Transverse colon (tissue), 4 donors: ENCODE results near the gene MGAT5. TPM values are rescaled to one million over a fixed set of nuclear protein-coding genes. Genes with fewer than 3 reads are reported as not detected.

ENCODE experiments used
- DNase-seq: peaks from one replicate; pipeline ENCODE4 v3.0.0-alpha.2; 2019
- H3K27ac ChIP-seq, 4 donors: fragments of 200-600 bp; sonication (generic); 2 replicates each; pipeline ENCODE4 v1.5.1; 2016 to 2018; ENCODE audit warnings: inconsistent platforms in 4 of 4
- H3K27me3 ChIP-seq: fragments of 200-600 bp; sonication (generic); 2 replicates; pipeline ENCODE4 v1.5.1; 2017; ENCODE audit warnings: inconsistent platforms
- H3K36me3 ChIP-seq, 4 donors: fragments of 200-600 bp; sonication (generic); 2 replicates each; pipeline ENCODE4 v1.5.1; 2017 to 2019; ENCODE audit warnings: inconsistent platforms in 4 of 4
- H3K4me1 ChIP-seq, 4 donors: fragments of 200-600 bp; sonication (generic); 2 replicates each; pipeline ENCODE4 v1.5.1; 2017 to 2020; ENCODE audit warnings: inconsistent platforms in 4 of 4
- H3K4me3 ChIP-seq, 4 donors: fragments of 200-600 bp; sonication (generic); 1 replicate in 1 of 4; 2 replicates in 3 of 4; pipeline versions ENCODE4 v1.5.1 to v1.6.1; 2017 to 2019; ENCODE audit warnings: inconsistent platforms in 4 of 4
- H3K9me3 ChIP-seq, 2 donors: fragments of 200-600 bp; sonication (generic); 2 replicates each; pipeline ENCODE4 v1.5.1; 2017 to 2019; ENCODE audit warnings: inconsistent platforms in 2 of 2
- EP300 ChIP-seq: sonication (generic); formaldehyde crosslinking; IDR thresholded peaks from one replicate; pipeline ENCODE4 v1.6.1; 2017; ENCODE audit warnings: antibody characterized with exemption, low read depth
- POLR2A ChIP-seq: fragments of 450-650 bp; IDR thresholded peaks from one replicate; pipeline ENCODE4 v1.6.1; 2016; ENCODE audit warnings: antibody characterized with exemption, mild to moderate bottlenecking, moderate library complexity
- POLR2AphosphoS5 ChIP-seq, 3 donors: sonication (generic); formaldehyde crosslinking; IDR thresholded peaks; one replicate each; pipeline ENCODE4 v1.6.1; 2016; ENCODE audit warnings: antibody characterized with exemption in 3 of 3
- WGBS, 2 donors: methylation state at CpG; one replicate each; pipeline ENCODE4 v1.1.5; 2018; ENCODE audit warnings: low coverage in 1 of 2; 5-methylcytosine and 5-hydroxymethylcytosine counted together
- in situ Hi-C, 4 donors: fragments of 200-750 bp; cut with MboI; loops; one replicate each; pipeline versions ENCODE4 v1.15.0 to v1.15.1; 2017; ENCODE audit warnings: low sequenced_read_pairs in 3 of 4, low pct_ligation_motif_present in 1 of 4, low pct_unique_long_range_greater_than_20kb in 1 of 4
- intact Hi-C: fragments of 100-400 bp; cut with DNase I; formaldehyde crosslinking; loops from one replicate; pipeline ENCODE4 v1.15.1; 2023; ENCODE audit warnings: low total_unique reads
- total RNA-seq, 4 donors: library from RNA; depleted of rRNA; stranded (reverse); fragments of >200 nt; gene quantifications; one replicate each; pipeline ENCODE4 v1.1.0, GENCODE V29; 2016
- TF ChIP-seq, protein P1 (sequence below), 5 experiments: fragments of 200-600 bp in 3 of 5; fragments of 450-650 bp in 2 of 5; sonication (generic) in 3 of 5; IDR thresholded peaks; 1 replicate in 2 of 5; 2 replicates in 3 of 5; pipeline ENCODE4 v1.5.1; 2016 to 2017; ENCODE audit warnings: antibody characterized with exemption in 5 of 5, inconsistent platforms in 3 of 5, mild to moderate bottlenecking in 2 of 5, moderate library complexity in 1 of 5

The MGAT5 gene
- total RNA-seq, 4 donors from 2014 or later = 23.6 to 67.6 (median 55.2) TPM

DNA sequence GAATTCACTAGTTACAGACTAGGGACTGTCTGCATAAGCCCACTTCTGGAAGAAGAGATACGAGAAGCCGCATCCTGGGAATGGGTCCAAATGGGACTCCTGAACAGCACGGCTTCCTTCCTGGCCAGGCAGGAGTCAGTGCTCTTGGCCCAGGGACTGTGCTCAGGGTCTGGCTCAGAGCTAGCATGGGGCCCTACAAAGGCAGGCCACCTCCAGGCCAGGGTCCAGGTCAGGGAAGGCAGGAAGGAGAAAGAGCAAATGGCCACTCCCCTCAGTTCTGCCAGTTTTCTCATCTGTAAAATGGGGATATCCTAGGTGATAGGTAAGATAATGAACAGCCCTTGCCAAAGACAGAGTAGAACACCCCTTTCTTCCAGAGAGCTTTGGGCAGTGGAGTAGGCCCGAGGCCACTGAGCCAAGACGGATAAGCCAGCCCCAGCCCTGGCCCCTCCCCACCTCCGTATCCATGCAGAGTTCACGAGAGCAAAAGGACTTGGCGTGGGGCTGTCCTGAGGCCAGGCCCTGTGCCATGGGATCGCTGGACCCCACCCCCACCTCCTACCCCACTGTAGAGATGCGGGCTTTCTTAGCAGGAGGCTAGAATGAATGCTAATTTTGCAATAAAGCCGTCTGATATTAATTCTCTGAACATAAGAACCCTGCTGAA is 190.1 kb downstream of the MGAT5 start:
- H3K27me3 ChIP-seq = no peaks in the 10 kb centered on the region
- H3K27ac ChIP-seq = no peak overlapping the region
- 93 to 100% methylated on average over 2 to 11 of the region's 11 CpGs for WGBS, 2 donors
- DNase-seq = no peak
- H3K36me3 ChIP-seq = no peaks in the 10 kb centered on the region
- no peaks in the 10 kb centered on the region for H3K9me3 ChIP-seq
- intact Hi-C loops = no loop called here
- in situ Hi-C loops = loop anchor here in 1 of 4 donors (25.0 kb wide), 1 partner anchor 557 kb away; no protein-coding TSS in a partner anchor
- no peaks in the 10 kb centered on the region for H3K4me1 ChIP-seq
- no peak overlapping the region for H3K4me3 ChIP-seq
- TF ChIP-seq, protein P1, sequence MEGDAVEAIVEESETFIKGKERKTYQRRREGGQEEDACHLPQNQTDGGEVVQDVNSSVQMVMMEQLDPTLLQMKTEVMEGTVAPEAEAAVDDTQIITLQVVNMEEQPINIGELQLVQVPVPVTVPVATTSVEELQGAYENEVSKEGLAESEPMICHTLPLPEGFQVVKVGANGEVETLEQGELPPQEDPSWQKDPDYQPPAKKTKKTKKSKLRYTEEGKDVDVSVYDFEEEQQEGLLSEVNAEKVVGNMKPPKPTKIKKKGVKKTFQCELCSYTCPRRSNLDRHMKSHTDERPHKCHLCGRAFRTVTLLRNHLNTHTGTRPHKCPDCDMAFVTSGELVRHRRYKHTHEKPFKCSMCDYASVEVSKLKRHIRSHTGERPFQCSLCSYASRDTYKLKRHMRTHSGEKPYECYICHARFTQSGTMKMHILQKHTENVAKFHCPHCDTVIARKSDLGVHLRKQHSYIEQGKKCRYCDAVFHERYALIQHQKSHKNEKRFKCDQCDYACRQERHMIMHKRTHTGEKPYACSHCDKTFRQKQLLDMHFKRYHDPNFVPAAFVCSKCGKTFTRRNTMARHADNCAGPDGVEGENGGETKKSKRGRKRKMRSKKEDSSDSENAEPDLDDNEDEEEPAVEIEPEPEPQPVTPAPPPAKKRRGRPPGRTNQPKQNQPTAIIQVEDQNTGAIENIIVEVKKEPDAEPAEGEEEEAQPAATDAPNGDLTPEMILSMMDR (IDR thresholded peaks at IDR 0.05) = no peak
- TF ChIP-seq POLR2A (no peak), EP300 (no peak), POLR2AphosphoS5 (IDR thresholded peaks at IDR 0.05) (no peak)

DNA sequence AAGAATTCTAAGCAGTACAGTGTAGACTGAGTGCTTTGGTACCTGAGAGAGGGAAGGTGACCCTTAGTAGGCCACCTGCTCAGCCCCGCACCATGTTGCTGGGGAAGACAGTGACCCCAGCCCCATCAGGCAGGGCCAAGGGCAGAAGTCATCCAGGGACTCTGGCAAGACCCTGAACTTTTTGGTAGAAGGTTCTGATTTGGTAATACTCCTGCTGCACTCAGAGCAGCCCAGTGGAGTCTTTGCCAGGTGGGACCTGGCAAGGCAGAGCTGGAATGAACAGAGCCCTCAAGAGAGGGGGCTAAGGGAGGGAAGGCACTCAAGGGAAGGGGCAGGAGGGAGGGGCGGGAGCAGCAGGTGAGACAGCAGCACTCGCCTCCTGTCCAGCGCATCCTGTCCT is 191.2 kb downstream of the MGAT5 start:
- TF ChIP-seq, protein P1 (IDR thresholded peaks at IDR 0.05) = no peak
- TF ChIP-seq POLR2AphosphoS5 (IDR thresholded peaks at IDR 0.05) (no peak), EP300 (no peak), POLR2A (no peak)
- Histone ChIP-seq H3K27ac (no peak overlapping the region), H3K4me1 (no peaks in the 10 kb centered on the region), H3K36me3 (peaks cover 0 to 4% (median 0%) of the 10 kb centered on the region in 4 donors), H3K9me3 (no peaks in the 10 kb centered on the region), H3K4me3 (no peak overlapping the region), H3K27me3 (no peaks in the 10 kb centered on the region)
- in situ Hi-C loops = loop anchor here in 1 of 4 donors (25.0 kb wide), 1 partner anchor 558 kb away; no protein-coding TSS in a partner anchor
- WGBS, 2 donors = 100% methylated on average over 4 of the region's 4 CpGs; no CpG with 5 or more reads in 1 of the 2 donors
- DNase-seq = no peak
- intact Hi-C loops = no loop called here

DNA sequence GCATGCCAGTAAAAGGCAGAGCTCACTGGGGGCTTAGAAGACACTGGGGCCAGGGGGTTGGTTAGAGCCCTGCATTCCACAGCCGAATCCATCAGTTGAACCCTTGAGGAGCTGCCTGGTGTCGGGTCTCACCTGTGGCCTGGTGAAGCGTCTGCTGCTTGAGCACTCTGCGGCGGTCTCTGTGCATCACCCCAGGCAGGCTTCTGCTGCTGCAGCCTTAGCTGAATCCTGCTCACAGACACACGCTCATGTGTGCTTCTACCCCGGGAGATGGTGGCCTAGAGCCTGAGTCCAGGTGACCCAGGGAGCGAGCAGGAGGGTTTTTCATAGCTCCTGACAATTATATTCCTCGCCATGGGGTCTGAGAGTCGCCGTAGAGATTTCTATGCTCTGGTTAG is 192.1 kb downstream of the MGAT5 start:
- no peak overlapping the region for H3K27ac ChIP-seq
- TF ChIP-seq, protein P1 (IDR thresholded peaks at IDR 0.05) = no peak
- TF ChIP-seq POLR2AphosphoS5 (IDR thresholded peaks at IDR 0.05) = no peak
- no peak for TF ChIP-seq POLR2A
- no peak for TF ChIP-seq EP300
- intact Hi-C loops = no loop called here
- 93% methylated on average over 11 of the region's 11 CpGs; no CpG with 5 or more reads in 1 of the 2 donors for whole genome bisulfite sequencing, 2 donors
- no peaks in the 10 kb centered on the region for H3K9me3 ChIP-seq
- in situ Hi-C loops = loop anchor here in 1 of 4 donors (25.0 kb wide), 1 partner anchor 559 kb away; no protein-coding TSS in a partner anchor
- no peak overlapping the region for H3K4me3 ChIP-seq
- no peaks in the 10 kb centered on the region for H3K27me3 ChIP-seq
- no peak for DNase-seq
- no peaks in the 10 kb centered on the region for H3K4me1 ChIP-seq
- peaks cover 0 to 4% (median 0%) of the 10 kb centered on the region in 4 donors for H3K36me3 ChIP-seq

DNA sequence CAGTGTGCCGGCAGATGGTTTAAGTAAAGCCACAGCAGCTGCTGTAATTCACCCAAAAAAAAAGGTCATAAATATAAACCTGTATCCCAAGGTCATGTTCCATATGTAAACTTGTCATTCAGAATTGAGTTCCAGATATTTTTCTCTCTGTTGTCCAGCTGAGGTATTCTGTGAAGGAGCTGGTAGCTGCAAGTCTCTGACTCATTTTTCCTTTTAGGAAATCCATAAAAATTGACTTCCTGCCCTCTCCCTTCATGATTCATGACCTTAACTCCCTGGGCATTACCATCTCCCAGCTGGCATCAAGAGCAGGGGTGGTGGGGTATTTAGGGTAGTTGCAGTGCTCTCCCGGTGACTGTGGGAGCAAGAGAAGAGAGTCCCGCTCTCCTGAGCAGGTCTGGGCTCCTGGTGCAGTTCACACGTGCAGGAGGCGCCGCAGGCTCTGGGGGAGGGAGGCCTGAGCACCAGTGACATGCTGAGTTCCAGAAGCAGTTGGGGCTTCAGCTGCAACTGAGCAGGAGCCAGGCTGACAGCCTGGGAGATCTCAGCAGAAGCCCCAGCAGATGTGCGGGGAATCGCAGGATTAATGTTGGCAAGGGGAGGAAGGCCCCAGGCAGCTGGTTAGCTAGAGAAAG is 192.6 kb downstream of the MGAT5 start:
- 84% methylated on average over 8 of the region's 8 CpGs; no CpG with 5 or more reads in 1 of the 2 donors for WGBS, 2 donors
- no peak overlapping the region for H3K4me3 ChIP-seq
- no peak for DNase-seq
- H3K27ac ChIP-seq = no peak overlapping the region
- H3K27me3 ChIP-seq = no peaks in the 10 kb centered on the region
- in situ Hi-C loops = loop anchor here in 1 of 4 donors (25.0 kb wide), 1 partner anchor 559 kb away; no protein-coding TSS in a partner anchor
- intact Hi-C loops = no loop called here
- TF ChIP-seq, protein P1 (IDR thresholded peaks at IDR 0.05) = no peak
- TF ChIP-seq POLR2AphosphoS5 (IDR thresholded peaks at IDR 0.05) (no peak), POLR2A (no peak), EP300 (no peak)
- H3K9me3 ChIP-seq = no peaks in the 10 kb centered on the region
- peaks cover 0 to 4% (median 0%) of the 10 kb centered on the region in 4 donors for H3K36me3 ChIP-seq
- H3K4me1 ChIP-seq = no peaks in the 10 kb centered on the region
